Esophagus muscularis mucosa (tissue), 4 donors: ENCODE data around the gene ASB12. TPM values are rescaled to one million over a fixed set of nuclear protein-coding genes. Genes with fewer than 3 reads are reported as not detected.
"Not testable (repeated sequence)": the region's sequence is repeated elsewhere in the genome, so short reads cannot be mapped to it uniquely, and the experiment has no call there.

Experiments
- DNase-seq: peaks from one replicate; pipeline ENCODE4 v3.0.0-alpha.2; 2017; ENCODE audit errors: extremely low spot score
- H3K27ac ChIP-seq, 4 donors: fragments of 200-600 bp; sonication (generic); replicated peaks in 1 of 4; 1 replicate in 3 of 4; 2 replicates in 1 of 4; pipeline ENCODE4 v1.5.1; 2016 to 2019; ENCODE audit warnings: mild to moderate bottlenecking in 1 of 4
- H3K27me3 ChIP-seq, 4 donors: fragments of 200-600 bp; sonication (generic); one replicate each; pipeline versions ENCODE4 v1.5.1 to v1.6.0; 2016 to 2019
- H3K36me3 ChIP-seq, 4 donors: fragments of 200-600 bp; sonication (generic); one replicate each; pipeline ENCODE4 v1.5.1; 2016 to 2019
- H3K4me1 ChIP-seq, 4 donors: fragments of 200-600 bp; sonication (generic); one replicate each; pipeline ENCODE4 v1.5.1; 2016 to 2019
- H3K4me3 ChIP-seq, 4 donors: fragments of 200-600 bp; sonication (generic); 1 replicate in 2 of 4; 2 replicates in 2 of 4; pipeline ENCODE4 v1.5.1; 2016 to 2019; ENCODE audit warnings: mild to moderate bottlenecking in 4 of 4, moderate library complexity in 1 of 4
- H3K9me3 ChIP-seq, 4 donors: fragments of 200-600 bp; sonication (generic); 1 replicate in 3 of 4; 2 replicates in 1 of 4; pipeline ENCODE4 v1.5.1; 2016 to 2019
- CTCF ChIP-seq, 3 experiments: fragments of 200-600 bp in 2 of 3; fragments of 450-650 bp in 1 of 3; sonication (generic) in 2 of 3; IDR thresholded peaks; one replicate each; pipeline ENCODE4 v1.5.1; 2017 to 2019; ENCODE audit warnings: antibody characterized with exemption in 3 of 3, mild to moderate bottlenecking in 2 of 3, moderate library complexity in 1 of 3
- EP300 ChIP-seq: sonication (generic); formaldehyde crosslinking; IDR thresholded peaks from one replicate; pipeline ENCODE4 v1.6.1; 2017; ENCODE audit warnings: antibody characterized with exemption
- POLR2A ChIP-seq: fragments of 450-650 bp; IDR thresholded peaks from one replicate; pipeline ENCODE4 v1.6.1; 2017; ENCODE audit warnings: antibody characterized with exemption, moderate library complexity, mild to moderate bottlenecking, low read depth
- POLR2AphosphoS5 ChIP-seq, 2 donors: sonication (generic); formaldehyde crosslinking; IDR thresholded peaks; one replicate each; pipeline ENCODE4 v1.6.1; 2017; ENCODE audit warnings: antibody characterized with exemption in 2 of 2
- WGBS: methylation state at CpG from one replicate; pipeline ENCODE4 v1.1.5; 2018; 5-methylcytosine and 5-hydroxymethylcytosine counted together
- intact Hi-C: fragments of 100-400 bp; cut with DNase I; formaldehyde crosslinking; loops from one replicate; pipeline ENCODE4 v1.15.1; 2023
- total RNA-seq, 4 donors: library from RNA; depleted of rRNA; stranded (reverse); fragments of >200 nt; gene quantifications; one replicate each; pipeline versions ENCODE4 v1.1.0 to v1.2.1, GENCODE V29; 2016

Gene ASB12
- total RNA-seq = not detected

- TF ChIP-seq CTCF (IDR thresholded peaks at IDR 0.05) (no peak), POLR2A (no peak), POLR2AphosphoS5 (IDR thresholded peaks at IDR 0.05) (no peak), EP300 (no peak)
- H3K36me3 ChIP-seq = no peaks in the 10 kb centered on the region
- no peaks in the 10 kb centered on the region for H3K9me3 ChIP-seq
- no peaks in the 10 kb centered on the region for H3K4me1 ChIP-seq
- no peaks in the 10 kb centered on the region for H3K27me3 ChIP-seq
- 63% methylated on average over 15 of the region's 17 CpGs for WGBS
- intact Hi-C loops = no loop called here
- H3K27ac ChIP-seq = no peak within 1 kb of the TSS
- H3K4me3 ChIP-seq = no peak within 1 kb of the TSS
- DNase-seq = no peak
These were observed at the start of gene ASB12 for GRCh38 chrX:64230123-64230970. TSS of gene ASB12 (minus strand) at chrX:64230607. CDS start at chrX:64225650, 4,957 bp downstream.

- H3K36me3 ChIP-seq = no peaks in the 10 kb centered on the region
- H3K9me3 ChIP-seq = no peaks in the 10 kb centered on the region
- intact Hi-C loops = no loop called here
- no peaks in the 10 kb centered on the region for H3K27me3 ChIP-seq
- H3K27ac ChIP-seq = no peak overlapping the region
- DNase-seq = no peak
- H3K4me1 ChIP-seq = no peaks in the 10 kb centered on the region
- no peak overlapping the region for H3K4me3 ChIP-seq
- TF ChIP-seq EP300 (no peak), POLR2A (no peak), POLR2AphosphoS5 (IDR thresholded peaks at IDR 0.05) (no peak), CTCF (IDR thresholded peaks at IDR 0.05) (no peak)
These were observed 34.9 kb upstream of the ASB12 start for GRCh38 chrX:64265265-64265664.

- Histone ChIP-seq H3K27me3 (no peaks in the 10 kb centered on the region), H3K27ac (no peak overlapping the region), H3K4me1 (no peaks in the 10 kb centered on the region), H3K9me3 (no peaks in the 10 kb centered on the region), H3K36me3 (no peaks in the 10 kb centered on the region), H3K4me3 (no peak overlapping the region)
- DNase-seq = no peak
- 47% methylated on average over 3 of the region's 3 CpGs for WGBS
- TF ChIP-seq POLR2AphosphoS5 (IDR thresholded peaks at IDR 0.05) = no peak
- no peak for TF ChIP-seq CTCF (IDR thresholded peaks at IDR 0.05)
- no peak for TF ChIP-seq EP300
- no peak for TF ChIP-seq POLR2A
- intact Hi-C loops = no loop called here
These were observed 1.3 kb downstream of the ASB12 start for GRCh38 chrX:64229154-64229553.

- peak; percentile 14 for DNase-seq
These were observed 12.4 kb downstream of the ASB12 start for GRCh38 chrX:64218023-64218422.

GRCh38 chrX:64213989-64214388 is 16.4 kb downstream of the ASB12 start:
- H3K27ac ChIP-seq, intact Hi-C loops, H3K4me3 ChIP-seq, H3K36me3 ChIP-seq, H3K4me1 ChIP-seq, H3K9me3 ChIP-seq, DNase-seq, H3K27me3 ChIP-seq: not testable (repeated sequence)

More at GRCh38 chrX:64218023-64218422, 12.4 kb downstream of the ASB12 start:
- no peaks in the 10 kb centered on the region for H3K36me3 ChIP-seq
- intact Hi-C loops = no loop called here
- H3K4me1 ChIP-seq = no peaks in the 10 kb centered on the region
- no peaks in the 10 kb centered on the region for H3K9me3 ChIP-seq
- H3K27me3 ChIP-seq = no peaks in the 10 kb centered on the region
- no peak for TF ChIP-seq CTCF (IDR thresholded peaks at IDR 0.05)
- no peak for TF ChIP-seq EP300
- TF ChIP-seq POLR2A = no peak
- no peak for TF ChIP-seq POLR2AphosphoS5 (IDR thresholded peaks at IDR 0.05)
- H3K4me3 ChIP-seq = no peak overlapping the region
- 85% methylated on average over 4 of the region's 4 CpGs for WGBS
- no peak overlapping the region for H3K27ac ChIP-seq
